ENCODE results near the gene MRPL17. TPM values are rescaled to one million over a fixed set of nuclear protein-coding genes. Genes with fewer than 3 reads are reported as not detected.

MRPL17 gene
- total and polyA plus RNA-seq, 9 of the 15 experiments (the other 6 are each of a cell fraction or from before 2014, with no cell fraction given) = 33.9 to 81.6 (median 43.9) TPM

DNA sequence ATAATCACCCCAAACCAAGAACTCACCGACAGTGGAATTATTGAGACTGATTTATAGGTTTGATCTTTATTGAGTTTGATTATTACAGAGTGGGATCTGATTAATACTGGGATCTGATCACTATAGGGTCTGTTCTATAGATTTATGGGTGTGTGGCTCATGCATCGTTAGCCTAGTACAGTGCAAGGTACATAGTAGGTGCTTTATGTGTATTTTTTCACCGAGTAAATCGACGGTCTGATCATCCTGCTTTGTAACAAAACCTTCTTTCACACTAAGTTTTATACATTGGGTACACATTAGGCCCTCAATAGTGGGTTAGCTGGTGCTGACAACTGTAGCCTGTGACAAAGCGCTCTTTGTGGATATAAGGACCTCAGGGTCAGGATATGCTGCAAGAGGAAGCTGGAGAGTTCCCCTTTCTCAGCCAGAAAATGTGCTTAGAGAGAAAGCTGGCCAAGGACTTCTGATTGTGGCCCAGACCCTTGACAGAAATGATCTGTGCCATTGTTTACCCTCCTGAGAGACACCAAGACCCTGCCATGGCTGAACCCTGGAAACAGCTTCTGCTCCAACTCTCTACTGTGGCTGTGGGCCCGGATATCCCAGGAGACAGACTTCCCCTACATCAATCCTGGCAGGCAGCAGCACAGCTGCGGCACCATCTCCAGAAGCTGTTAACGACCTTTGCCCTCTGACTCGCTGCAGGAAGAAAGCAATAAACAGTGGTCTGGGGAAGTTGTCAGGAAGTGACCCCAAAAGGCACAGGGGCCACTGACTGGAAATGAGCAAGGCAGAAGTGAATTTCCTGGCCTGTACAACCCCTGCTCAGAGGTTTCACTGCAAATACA, 47.8 kb downstream of the MRPL17 start (continued):
- no peak for TF ChIP-seq RBBP5 (IDR thresholded peaks at IDR 0.05; ENCODE audit: borderline replicate concordance, insufficient read depth, low read length, poor library complexity, severe bottlenecking)
- no peak for TF ChIP-seq TAF7 (tag; IDR thresholded peaks at IDR 0.05)
- TF ChIP-seq ZNF583 (CRISPR knock-in tag; IDR thresholded peaks at IDR 0.05) = 0 out of 2 replicates have a peak, but pooled peaks have one; percentile 2
- TF ChIP-seq PRPF4 (IDR thresholded peaks at IDR 0.05; ENCODE audit: insufficient read depth, low read depth, low read length, poor library complexity, severe bottlenecking) = no peak
- TF ChIP-seq, protein P1, sequence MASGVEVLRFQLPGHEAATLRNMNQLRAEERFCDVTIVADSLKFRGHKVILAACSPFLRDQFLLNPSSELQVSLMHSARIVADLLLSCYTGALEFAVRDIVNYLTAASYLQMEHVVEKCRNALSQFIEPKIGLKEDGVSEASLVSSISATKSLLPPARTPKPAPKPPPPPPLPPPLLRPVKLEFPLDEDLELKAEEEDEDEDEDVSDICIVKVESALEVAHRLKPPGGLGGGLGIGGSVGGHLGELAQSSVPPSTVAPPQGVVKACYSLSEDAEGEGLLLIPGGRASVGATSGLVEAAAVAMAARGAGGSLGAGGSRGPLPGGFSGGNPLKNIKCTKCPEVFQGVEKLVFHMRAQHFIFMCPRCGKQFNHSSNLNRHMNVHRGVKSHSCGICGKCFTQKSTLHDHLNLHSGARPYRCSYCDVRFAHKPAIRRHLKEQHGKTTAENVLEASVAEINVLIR (CRISPR knock-in tag; IDR thresholded peaks at IDR 0.05) = no peak
- TF ChIP-seq, protein P2, sequence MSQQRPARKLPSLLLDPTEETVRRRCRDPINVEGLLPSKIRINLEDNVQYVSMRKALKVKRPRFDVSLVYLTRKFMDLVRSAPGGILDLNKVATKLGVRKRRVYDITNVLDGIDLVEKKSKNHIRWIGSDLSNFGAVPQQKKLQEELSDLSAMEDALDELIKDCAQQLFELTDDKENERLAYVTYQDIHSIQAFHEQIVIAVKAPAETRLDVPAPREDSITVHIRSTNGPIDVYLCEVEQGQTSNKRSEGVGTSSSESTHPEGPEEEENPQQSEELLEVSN (IDR thresholded peaks at IDR 0.05; ENCODE audit: borderline replicate concordance in 1 of 2, extremely low read depth in 1 of 2, insufficient read depth in 1 of 2, insufficient read length in 1 of 2, low read depth in 1 of 2, low read length in 1 of 2, poor library complexity in 1 of 2, severe bottlenecking in 1 of 2) = peak in 1 of 2 experiments; percentile 8
- TF ChIP-seq ZNF778 (CRISPR knock-in tag; IDR thresholded peaks at IDR 0.05) = no peak
- TF ChIP-seq ETV5 (CRISPR knock-in tag; IDR thresholded peaks at IDR 0.05; ENCODE audit: low read depth) = 0 out of 2 replicates have a peak, but pooled peaks have one; percentile 39
- TF ChIP-seq CXXC5 (CRISPR knock-in tag; IDR thresholded peaks at IDR 0.05) = 0 out of 2 replicates have a peak, but pooled peaks have one; percentile 22
- peak in 1 of 2 experiments; percentile 51; a peak in 2 of 4 replicates for TF ChIP-seq FOXA3 (CRISPR knock-in tag; conservative IDR thresholded peaks at IDR 0.05 in 1 of 2, IDR thresholded peaks at IDR 0.05 in 1 of 2)
- TF ChIP-seq SMAD3 (CRISPR knock-in tag; conservative IDR thresholded peaks at IDR 0.05) = no peak
- TF ChIP-seq, protein P3, sequence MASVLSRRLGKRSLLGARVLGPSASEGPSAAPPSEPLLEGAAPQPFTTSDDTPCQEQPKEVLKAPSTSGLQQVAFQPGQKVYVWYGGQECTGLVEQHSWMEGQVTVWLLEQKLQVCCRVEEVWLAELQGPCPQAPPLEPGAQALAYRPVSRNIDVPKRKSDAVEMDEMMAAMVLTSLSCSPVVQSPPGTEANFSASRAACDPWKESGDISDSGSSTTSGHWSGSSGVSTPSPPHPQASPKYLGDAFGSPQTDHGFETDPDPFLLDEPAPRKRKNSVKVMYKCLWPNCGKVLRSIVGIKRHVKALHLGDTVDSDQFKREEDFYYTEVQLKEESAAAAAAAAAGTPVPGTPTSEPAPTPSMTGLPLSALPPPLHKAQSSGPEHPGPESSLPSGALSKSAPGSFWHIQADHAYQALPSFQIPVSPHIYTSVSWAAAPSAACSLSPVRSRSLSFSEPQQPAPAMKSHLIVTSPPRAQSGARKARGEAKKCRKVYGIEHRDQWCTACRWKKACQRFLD (CRISPR knock-in tag; IDR thresholded peaks at IDR 0.05) = peak; percentile 53; the same call in 1 of the 2 replicates
- no peak for TF ChIP-seq IFI16 (CRISPR knock-in tag; IDR thresholded peaks at IDR 0.05)
- no peak for TF ChIP-seq ZNF282 (CRISPR knock-in tag; IDR thresholded peaks at IDR 0.05)
- TF ChIP-seq, protein P4, sequence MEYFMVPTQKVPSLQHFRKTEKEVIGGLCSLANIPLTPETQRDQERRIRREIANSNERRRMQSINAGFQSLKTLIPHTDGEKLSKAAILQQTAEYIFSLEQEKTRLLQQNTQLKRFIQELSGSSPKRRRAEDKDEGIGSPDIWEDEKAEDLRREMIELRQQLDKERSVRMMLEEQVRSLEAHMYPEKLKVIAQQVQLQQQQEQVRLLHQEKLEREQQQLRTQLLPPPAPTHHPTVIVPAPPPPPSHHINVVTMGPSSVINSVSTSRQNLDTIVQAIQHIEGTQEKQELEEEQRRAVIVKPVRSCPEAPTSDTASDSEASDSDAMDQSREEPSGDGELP (CRISPR knock-in tag; IDR thresholded peaks at IDR 0.05; ENCODE audit: borderline replicate concordance) = peak; percentile 46; the same call in 1 of the 2 replicates
- TF ChIP-seq SMARCE1 (IDR thresholded peaks at IDR 0.05) = peak; percentile 45; the same call in 1 of the 2 replicates
- TF ChIP-seq ETV6 (IDR thresholded peaks at IDR 0.05; ENCODE audit: borderline replicate concordance in 1 of 2, low read depth in 2 of 2, low read length in 1 of 2) = peak; percentile 50 to 84; a peak in 2 of 4 replicates
- TF ChIP-seq ETV6 (CRISPR knock-in tag; IDR thresholded peaks at IDR 0.05; ENCODE audit: borderline replicate concordance) = no peak
- TF ChIP-seq HCFC1 (IDR thresholded peaks at IDR 0.05; ENCODE audit: low read depth, low read length) = no peak

Data from K562 (cell line).